ENCODE measurements around the gene STPG3. TPM values are rescaled to one million over a fixed set of nuclear protein-coding genes. Genes with fewer than 3 reads are reported as not detected.

The STPG3 gene
- total and polyA plus RNA-seq, 2 experiments from 2014 or later, result not detected

GRCh38 chr9:137228506-137228967, 22.5 kb upstream of the STPG3 start (continued):
- TF ChIP-seq CTCF (conservative IDR thresholded peaks at IDR 0.05; ENCODE audit: low read depth in 2 of 2), result no peak
- TF ChIP-seq STAT1 (IDR thresholded peaks at IDR 0.05; ENCODE audit: unreplicated experiment), result no peak
- TF ChIP-seq CREB1 (CRISPR knock-in tag; IDR thresholded peaks at IDR 0.05; ENCODE audit: low read depth), result no peak
- no peak for TF ChIP-seq ZNF114 (CRISPR knock-in tag; IDR thresholded peaks at IDR 0.05)

- Histone ChIP-seq H3K36me3 (ENCODE audit: insufficient read depth) (no peaks in the 10 kb centered on the region), H3K9me2 (ENCODE audit: insufficient read depth) (no peaks in the 10 kb centered on the region), H4K20me1 (replicated peaks; ENCODE audit: insufficient read depth) (no peaks in the 10 kb centered on the region), H3F3A (replicated peaks; ENCODE audit: low read depth) (0 out of 2 replicates have a peak, but pooled peaks cover 1% of the 10 kb centered on the region), H3K79me2 (replicated peaks; ENCODE audit: insufficient read depth) (no peaks in the 10 kb centered on the region), H3K27ac (ENCODE audit: low read depth) (no peak overlapping the region), H3K4me2 (no peak overlapping the region), H3K4me1 (ENCODE audit: insufficient read depth) (no peaks in the 10 kb centered on the region; the same call in 1 of the 2 replicates), H2AFZ (no peak overlapping the region), H3K27me3 (ENCODE audit: insufficient read depth) (no peaks in the 10 kb centered on the region), H3K4me3 (no peak overlapping the region)
- DNase-seq (ENCODE audit: low spot score), result no peak
- no peaks in the 10 kb centered on the region for H3K9me3 Mint-ChIP-seq
- H3K4me3 Mint-ChIP-seq, result no peak overlapping the region
- no peak overlapping the region for H3K27ac Mint-ChIP-seq
- TF ChIP-seq EZH2phosphoT487 (IDR thresholded peaks at IDR 0.05; ENCODE audit: unreplicated experiment) (no peak), ZNF331 (CRISPR knock-in tag; IDR thresholded peaks at IDR 0.05; ENCODE audit: low read depth) (no peak), CREB1 (CRISPR knock-in tag; IDR thresholded peaks at IDR 0.05; ENCODE audit: low read depth) (no peak), CTCF (conservative IDR thresholded peaks at IDR 0.05; ENCODE audit: low read depth in 2 of 2) (no peak), STAT1 (IDR thresholded peaks at IDR 0.05; ENCODE audit: unreplicated experiment) (no peak), ZNF462 (CRISPR knock-in tag; IDR thresholded peaks at IDR 0.05) (no peak)
- H3K4me1 Mint-ChIP-seq, result peaks cover 2% of the 10 kb centered on the region; the same call in 2 of the 3 replicates
- H3K36me3 Mint-ChIP-seq (ENCODE audit: low read depth), result no peaks in the 10 kb centered on the region
- H3K27me3 Mint-ChIP-seq (ENCODE audit: insufficient read depth, low read depth, poor library complexity), result peaks cover 3% of the 10 kb centered on the region
- ATAC-seq, result no peak
Measured at GRCh38 chr9:137228968-137229896, 21.9 kb upstream of the STPG3 start.

Data from GM23338 (cell line).